HepG2 (cell line): ENCODE results near the gene JPH4. TPM values are rescaled to one million over a fixed set of nuclear protein-coding genes. Genes with fewer than 3 reads are reported as not detected.

Experiments
- CHD4 ChIP-seq: fragments of 200-600 bp; sonication (generic); IDR thresholded peaks from 2 replicates; pipeline ENCODE4 v1.7.0; 2017; ENCODE audit warnings: mild to moderate bottlenecking, low read length, borderline replicate concordance
- CREM ChIP-seq, 2 experiments: sonication (generic) in 1 of 2; formaldehyde crosslinking in 1 of 2; IDR thresholded peaks; 2 replicates each; pipeline versions ENCODE4 v1.4.0 to v1.6.1; 2016 to 2020; ENCODE audit warnings: antibody characterized with exemption in 1 of 2, mild to moderate bottlenecking in 1 of 2, missing genetic modification reagents in 1 of 2
- GLI4 ChIP-seq: sonication (generic); formaldehyde crosslinking; IDR thresholded peaks from 2 replicates; pipeline ENCODE4 v1.5.1; 2020; ENCODE audit warnings: missing genetic modification reagents, mild to moderate bottlenecking, moderate library complexity, borderline replicate concordance
- HOXA9 ChIP-seq: sonication (generic); formaldehyde crosslinking; IDR thresholded peaks from 2 replicates; pipeline ENCODE4 v1.8.1; 2022; ENCODE audit warnings: missing genetic modification reagents, mild to moderate bottlenecking, moderate library complexity, borderline replicate concordance
- RARG ChIP-seq: sonication (generic); formaldehyde crosslinking; IDR thresholded peaks from 2 replicates; pipeline ENCODE4 v1.4.0; 2020; ENCODE audit warnings: low read depth, mild to moderate bottlenecking, missing genetic modification reagents
- RCOR2 ChIP-seq: IDR thresholded peaks from 2 replicates; pipeline ENCODE4 v1.6.1; 2016; ENCODE audit warnings: missing biosample characterization, missing genetic modification reagents
- SMARCE1 ChIP-seq: fragments of 450-650 bp; IDR thresholded peaks from 2 replicates; pipeline ENCODE4 v1.6.1; 2017; ENCODE audit warnings: borderline replicate concordance
- ZNF232 ChIP-seq: sonication (generic); formaldehyde crosslinking; IDR thresholded peaks from 2 replicates; pipeline ENCODE4 v1.4.0; 2020; ENCODE audit warnings: missing genetic modification reagents, borderline replicate concordance
- ZNF333 ChIP-seq: sonication (generic); formaldehyde crosslinking; IDR thresholded peaks from 2 replicates; pipeline ENCODE4 v1.4.0; 2020; ENCODE audit warnings: mild to moderate bottlenecking, missing genetic modification reagents, borderline replicate concordance
- ZNF432 ChIP-seq: sonication (generic); formaldehyde crosslinking; IDR thresholded peaks from 2 replicates; pipeline ENCODE4 v1.5.0; 2020; ENCODE audit warnings: missing genetic modification reagents, mild to moderate bottlenecking, borderline replicate concordance
- ZNF670 ChIP-seq: sonication (generic); formaldehyde crosslinking; IDR thresholded peaks from 2 replicates; pipeline ENCODE4 v1.8.0; 2022; ENCODE audit warnings: mild to moderate bottlenecking, missing genetic modification reagents, borderline replicate concordance
- ZNF687 ChIP-seq: sonication (generic); formaldehyde crosslinking; IDR thresholded peaks from 2 replicates; pipeline ENCODE4 v1.5.1; 2020; ENCODE audit warnings: mild to moderate bottlenecking, missing genetic modification reagents, moderate library complexity
- ZNF7 ChIP-seq: IDR thresholded peaks from 2 replicates; pipeline ENCODE4 v1.6.1; 2016; ENCODE audit warnings: missing biosample characterization, missing genetic modification reagents
- ZNF747 ChIP-seq: sonication (generic); formaldehyde crosslinking; IDR thresholded peaks from 2 replicates; pipeline ENCODE4 v1.8.1; 2023; ENCODE audit warnings: missing genetic modification reagents, mild to moderate bottlenecking, borderline replicate concordance
- ZNF772 ChIP-seq: sonication (generic); formaldehyde crosslinking; IDR thresholded peaks from 2 replicates; pipeline ENCODE4 v1.5.0; 2020; ENCODE audit warnings: mild to moderate bottlenecking, missing genetic modification reagents
- ZNF816 ChIP-seq: sonication (generic); formaldehyde crosslinking; IDR thresholded peaks from 2 replicates; pipeline ENCODE4 v1.8.0; 2022; ENCODE audit warnings: missing genetic modification reagents, mild to moderate bottlenecking, borderline replicate concordance
- polyA plus RNA-seq, 8 experiments: library from polyadenylated mRNA; depleted of rRNA in 3 of 8; stranded (reverse) in 7 of 8; unstranded in 1 of 8; fragments of >200 nt; fragmentation: Illumina TruSeq in 4 of 8; extraction: Trizol in 4 of 8; gene quantifications; 2 replicates each; pipeline versions ENCODE4 v1.2.1 to v1.2.3, GENCODE V29; 2011 to 2016; ENCODE audit warnings: low read depth in 4 of 8, missing spikeins in 1 of 8, mixed read lengths in 1 of 8; ENCODE audit not compliant: insufficient read depth in 1 of 8
- total RNA-seq, 5 experiments: library from RNA; depleted of rRNA; stranded (reverse); fragments of >200 nt; fragmentation: Illumina TruSeq; extraction: Trizol; gene quantifications; 2 replicates each; pipeline ENCODE4 v1.2.3, GENCODE V29; 2016; ENCODE audit warnings: low read depth in 1 of 5
- TF ChIP-seq, protein P1 (sequence below): sonication (generic); formaldehyde crosslinking; conservative IDR thresholded peaks from 2 replicates; pipeline ENCODE4 v1.8.0; 2022; ENCODE audit warnings: low read depth, missing genetic modification reagents
- TF ChIP-seq, protein P2 (sequence below): sonication (generic); formaldehyde crosslinking; IDR thresholded peaks from 2 replicates; pipeline ENCODE4 v1.9.0; 2021; ENCODE audit warnings: missing genetic modification reagents, mild to moderate bottlenecking, borderline replicate concordance
- TF ChIP-seq, protein P3 (sequence below): sonication (generic); formaldehyde crosslinking; IDR thresholded peaks from 2 replicates; pipeline ENCODE4 v1.4.0; 2020; ENCODE audit warnings: missing genetic modification reagents

JPH4 gene
- total and polyA plus RNA-seq, 2 of the 13 experiments (the other 11 are each of a cell fraction or from before 2014, with no cell fraction given): 0.08 to 0.22 TPM

GRCh38 chr14:23539248-23540140, 39.1 kb downstream of the JPH4 start (continued):
- TF ChIP-seq ZNF687 (CRISPR knock-in tag) (peak; percentile 39), CHD4 (no peak), HOXA9 (CRISPR knock-in tag) (no peak), ZNF232 (CRISPR knock-in tag) (no peak), RARG (CRISPR knock-in tag) (no peak), ZNF816 (CRISPR knock-in tag) (no peak), ZNF670 (CRISPR knock-in tag) (no peak), GLI4 (CRISPR knock-in tag) (no peak), ZNF772 (no peak), ZNF333 (CRISPR knock-in tag) (no peak), ZNF7 (CRISPR knock-in tag) (no peak), RCOR2 (CRISPR knock-in tag) (no peak), ZNF432 (CRISPR knock-in tag) (no peak), SMARCE1 (no peak), CREM (IDR thresholded peaks at IDR 0.05) (no peak), CREM (CRISPR knock-in tag; IDR thresholded peaks at IDR 0.05) (no peak), ZNF747 (no peak)
- TF ChIP-seq, protein P1, sequence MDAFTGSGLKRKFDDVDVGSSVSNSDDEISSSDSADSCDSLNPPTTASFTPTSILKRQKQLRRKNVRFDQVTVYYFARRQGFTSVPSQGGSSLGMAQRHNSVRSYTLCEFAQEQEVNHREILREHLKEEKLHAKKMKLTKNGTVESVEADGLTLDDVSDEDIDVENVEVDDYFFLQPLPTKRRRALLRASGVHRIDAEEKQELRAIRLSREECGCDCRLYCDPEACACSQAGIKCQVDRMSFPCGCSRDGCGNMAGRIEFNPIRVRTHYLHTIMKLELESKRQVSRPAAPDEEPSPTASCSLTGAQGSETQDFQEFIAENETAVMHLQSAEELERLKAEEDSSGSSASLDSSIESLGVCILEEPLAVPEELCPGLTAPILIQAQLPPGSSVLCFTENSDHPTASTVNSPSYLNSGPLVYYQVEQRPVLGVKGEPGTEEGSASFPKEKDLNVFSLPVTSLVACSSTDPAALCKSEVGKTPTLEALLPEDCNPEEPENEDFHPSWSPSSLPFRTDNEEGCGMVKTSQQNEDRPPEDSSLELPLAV: no peak
- TF ChIP-seq, protein P2, sequence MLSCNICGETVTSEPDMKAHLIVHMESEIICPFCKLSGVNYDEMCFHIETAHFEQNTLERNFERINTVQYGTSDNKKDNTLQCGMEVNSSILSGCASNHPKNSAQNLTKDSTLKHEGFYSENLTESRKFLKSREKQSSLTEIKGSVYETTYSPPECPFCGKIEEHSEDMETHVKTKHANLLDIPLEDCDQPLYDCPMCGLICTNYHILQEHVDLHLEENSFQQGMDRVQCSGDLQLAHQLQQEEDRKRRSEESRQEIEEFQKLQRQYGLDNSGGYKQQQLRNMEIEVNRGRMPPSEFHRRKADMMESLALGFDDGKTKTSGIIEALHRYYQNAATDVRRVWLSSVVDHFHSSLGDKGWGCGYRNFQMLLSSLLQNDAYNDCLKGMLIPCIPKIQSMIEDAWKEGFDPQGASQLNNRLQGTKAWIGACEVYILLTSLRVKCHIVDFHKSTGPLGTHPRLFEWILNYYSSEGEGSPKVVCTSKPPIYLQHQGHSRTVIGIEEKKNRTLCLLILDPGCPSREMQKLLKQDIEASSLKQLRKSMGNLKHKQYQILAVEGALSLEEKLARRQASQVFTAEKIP: no peak
- TF ChIP-seq, protein P3, sequence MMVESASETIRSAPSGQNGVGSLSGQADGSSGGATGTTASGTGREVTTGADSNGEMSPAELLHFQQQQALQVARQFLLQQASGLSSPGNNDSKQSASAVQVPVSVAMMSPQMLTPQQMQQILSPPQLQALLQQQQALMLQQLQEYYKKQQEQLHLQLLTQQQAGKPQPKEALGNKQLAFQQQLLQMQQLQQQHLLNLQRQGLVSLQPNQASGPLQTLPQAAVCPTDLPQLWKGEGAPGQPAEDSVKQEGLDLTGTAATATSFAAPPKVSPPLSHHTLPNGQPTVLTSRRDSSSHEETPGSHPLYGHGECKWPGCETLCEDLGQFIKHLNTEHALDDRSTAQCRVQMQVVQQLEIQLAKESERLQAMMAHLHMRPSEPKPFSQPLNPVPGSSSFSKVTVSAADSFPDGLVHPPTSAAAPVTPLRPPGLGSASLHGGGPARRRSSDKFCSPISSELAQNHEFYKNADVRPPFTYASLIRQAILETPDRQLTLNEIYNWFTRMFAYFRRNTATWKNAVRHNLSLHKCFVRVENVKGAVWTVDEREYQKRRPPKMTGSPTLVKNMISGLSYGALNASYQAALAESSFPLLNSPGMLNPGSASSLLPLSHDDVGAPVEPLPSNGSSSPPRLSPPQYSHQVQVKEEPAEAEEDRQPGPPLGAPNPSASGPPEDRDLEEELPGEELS (CRISPR knock-in tag): no peak
